ENCODE data around the gene CFAP119.
A peak's percentile ranks its signal among the peaks of the same experiment; 100 is the strongest.

The CFAP119 gene

DNA sequence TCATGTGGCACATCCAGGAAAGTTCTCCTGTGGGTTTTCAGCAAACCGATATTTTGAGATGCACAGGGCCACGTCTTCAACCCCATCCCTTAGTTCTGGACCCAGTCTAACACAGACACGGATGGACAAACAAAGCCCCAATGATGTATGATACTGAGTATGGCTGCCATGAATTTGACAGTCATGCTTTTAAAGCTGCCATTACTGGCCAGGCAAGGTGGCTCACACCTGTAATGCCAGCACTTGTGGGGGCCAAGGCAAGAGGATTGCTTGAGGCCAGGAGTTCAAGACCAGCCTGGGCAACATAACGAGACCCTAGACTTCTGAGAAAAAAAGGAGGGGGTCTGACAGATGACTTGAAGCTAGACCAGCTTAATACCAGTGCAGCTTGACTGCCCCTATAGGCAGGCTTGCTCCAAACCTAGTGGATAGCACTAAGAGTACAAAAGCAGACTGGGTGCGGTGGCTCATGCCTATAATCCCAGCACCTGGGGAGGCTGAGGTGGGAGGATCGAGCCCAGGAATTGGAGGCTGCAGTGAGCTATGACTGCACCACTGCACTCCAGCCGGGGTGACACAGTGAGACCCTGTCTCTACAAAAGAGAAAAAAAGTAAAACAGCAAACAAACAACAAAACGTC, 35.9 kb upstream of the CFAP119 start:
- Histone ChIP-seq H3K4me3 (ENCODE audit: low read depth in 1 of 2, low read length in 2 of 2) (no peak overlapping the region), H3K27me3 (ENCODE audit: insufficient read depth, low read length, poor library complexity) (no peaks in the 10 kb centered on the region), H3K79me2 (ENCODE audit: insufficient read depth, low read length) (no peaks in the 10 kb centered on the region), H3K9ac (ENCODE audit: low read depth, low read length) (no peak overlapping the region), H3K4me2 (ENCODE audit: insufficient read depth, low read length) (no peak overlapping the region), H3K9me3 (ENCODE audit: insufficient read depth, low read length, severe bottlenecking) (no peaks in the 10 kb centered on the region), H3K36me3 (ENCODE audit: insufficient read depth, low read length) (no peaks in the 10 kb centered on the region), H3K4me1 (ENCODE audit: insufficient read depth, low read length) (no peaks in the 10 kb centered on the region), H4K20me1 (ENCODE audit: insufficient read depth, low read length) (no peaks in the 10 kb centered on the region), H3K27ac (ENCODE audit: low read length) (no peak overlapping the region), H2AFZ (ENCODE audit: low read depth, low read length) (no peak overlapping the region)
- peak; percentile 42 for TF ChIP-seq CTCF (IDR thresholded peaks at IDR 0.05; ENCODE audit: borderline replicate concordance, extremely low read depth, low read length, poor library complexity, severe bottlenecking)
- no peak for TF ChIP-seq EZH2 (IDR thresholded peaks at IDR 0.05; ENCODE audit: borderline replicate concordance, low read depth, low read length, severe bottlenecking)
- DNase-seq, result no peak
- peak; percentile 66; the same call in 1 of the 3 replicates for ATAC-seq (ENCODE audit: insufficient read depth, low read depth)

- Histone ChIP-seq H3K27ac (ENCODE audit: low read length) (no peak overlapping the region), H3K36me3 (ENCODE audit: insufficient read depth, low read length) (no peaks in the 10 kb centered on the region), H3K27me3 (ENCODE audit: insufficient read depth, low read length, poor library complexity) (no peaks in the 10 kb centered on the region), H3K79me2 (ENCODE audit: insufficient read depth, low read length) (no peaks in the 10 kb centered on the region), H3K4me3 (ENCODE audit: low read depth in 1 of 2, low read length in 2 of 2) (no peak overlapping the region), H3K4me2 (ENCODE audit: insufficient read depth, low read length) (no peak overlapping the region), H3K4me1 (ENCODE audit: insufficient read depth, low read length) (no peaks in the 10 kb centered on the region), H2AFZ (ENCODE audit: low read depth, low read length) (no peak overlapping the region), H3K9ac (ENCODE audit: low read depth, low read length) (no peak overlapping the region), H4K20me1 (ENCODE audit: insufficient read depth, low read length) (no peaks in the 10 kb centered on the region), H3K9me3 (ENCODE audit: insufficient read depth, low read length, severe bottlenecking) (no peaks in the 10 kb centered on the region)
- ATAC-seq (ENCODE audit: insufficient read depth, low read depth), result no peak
- TF ChIP-seq CTCF (IDR thresholded peaks at IDR 0.05; ENCODE audit: borderline replicate concordance, extremely low read depth, low read length, poor library complexity, severe bottlenecking), result no peak
- TF ChIP-seq EZH2 (IDR thresholded peaks at IDR 0.05; ENCODE audit: borderline replicate concordance, low read depth, low read length, severe bottlenecking), result no peak
- no peak for DNase-seq
These were observed 32.8 kb upstream of the CFAP119 start for GRCh38 chr16:30794634-30795033.

GRCh38 chr16:30793508-30794069, 31.7 kb upstream of the CFAP119 start:
- no peak for DNase-seq
- H3K9ac ChIP-seq (ENCODE audit: low read depth, low read length), result no peak overlapping the region
- H3K79me2 ChIP-seq (ENCODE audit: insufficient read depth, low read length), result no peaks in the 10 kb centered on the region
- TF ChIP-seq EZH2 (IDR thresholded peaks at IDR 0.05; ENCODE audit: borderline replicate concordance, low read depth, low read length, severe bottlenecking) (no peak), CTCF (IDR thresholded peaks at IDR 0.05; ENCODE audit: borderline replicate concordance, extremely low read depth, low read length, poor library complexity, severe bottlenecking) (no peak)
- no peaks in the 10 kb centered on the region for H3K27me3 ChIP-seq (ENCODE audit: insufficient read depth, low read length, poor library complexity)
- no peak overlapping the region for H2AFZ ChIP-seq (ENCODE audit: low read depth, low read length)
- ATAC-seq (ENCODE audit: insufficient read depth, low read depth), result no peak
- no peaks in the 10 kb centered on the region for H3K4me1 ChIP-seq (ENCODE audit: insufficient read depth, low read length)
- no peak overlapping the region for H3K27ac ChIP-seq (ENCODE audit: low read length)
- H4K20me1 ChIP-seq (ENCODE audit: insufficient read depth, low read length), result no peaks in the 10 kb centered on the region
- H3K36me3 ChIP-seq (ENCODE audit: insufficient read depth, low read length), result no peaks in the 10 kb centered on the region
- no peak overlapping the region for H3K4me3 ChIP-seq (ENCODE audit: low read depth in 1 of 2, low read length in 2 of 2)
- H3K9me3 ChIP-seq (ENCODE audit: insufficient read depth, low read length, severe bottlenecking), result no peaks in the 10 kb centered on the region
- no peak overlapping the region for H3K4me2 ChIP-seq (ENCODE audit: insufficient read depth, low read length)
